NK-92 (cell line): ENCODE data around the gene USP9X.
A peak's percentile ranks its signal among the peaks of the same experiment; 100 is the strongest.
"Not testable (repeated sequence)": the region's sequence is repeated elsewhere in the genome, so short reads cannot be mapped to it uniquely, and the experiment has no call there.

Experiments used
- DNase-seq: peaks from one replicate; lab custom pipeline; 2025; ENCODE audit not compliant: unreplicated experiment; lab: John Stamatoyannopoulos, UW

Gene USP9X

GRCh38 chrX:41084893-41085511 is at the start of gene USP9X:
TSS of gene USP9X (plus strand) at chrX:41085445. CDS start at chrX:41123629, 38,184 bp downstream.
- DNase-seq: no peak

GRCh38 chrX:41035582-41035981 is 49.7 kb upstream of the USP9X start:
- DNase-seq: no peak

- DNase-seq: no peak
Measured at GRCh38 chrX:41036668-41037326, 48.4 kb upstream of the USP9X start.

- DNase-seq: no peak
Measured at GRCh38 chrX:41043196-41043595, 42.0 kb upstream of the USP9X start.

- no peak for DNase-seq
Measured at GRCh38 chrX:41043674-41044345, 41.4 kb upstream of the USP9X start.

GRCh38 chrX:41045960-41046567 is 39.2 kb upstream of the USP9X start:
- DNase-seq: no peak

GRCh38 chrX:41047878-41048534 is 37.2 kb upstream of the USP9X start:
- DNase-seq: no peak

- no peak for DNase-seq
Measured at GRCh38 chrX:41050359-41050758, 34.9 kb upstream of the USP9X start.

GRCh38 chrX:41051288-41051687 is 34.0 kb upstream of the USP9X start:
- no peak for DNase-seq

GRCh38 chrX:41055740-41056139 is 29.5 kb upstream of the USP9X start:
- DNase-seq: no peak

GRCh38 chrX:41063276-41063675 is 22.0 kb upstream of the USP9X start:
- not testable (repeated sequence) for DNase-seq

GRCh38 chrX:41064018-41064417 is 21.2 kb upstream of the USP9X start:
- no peak for DNase-seq

- DNase-seq: no peak
Measured at GRCh38 chrX:41066391-41066790, 18.9 kb upstream of the USP9X start.

- DNase-seq: no peak
Measured at GRCh38 chrX:41066969-41067368, 18.3 kb upstream of the USP9X start.

- no peak for DNase-seq
Measured at GRCh38 chrX:41067721-41068120, 17.5 kb upstream of the USP9X start.

GRCh38 chrX:41076742-41077141 is 8.5 kb upstream of the USP9X start:
- DNase-seq: no peak

GRCh38 chrX:41081821-41082220 is 3.4 kb upstream of the USP9X start:
- no peak for DNase-seq

GRCh38 chrX:41082783-41083182 is 2.5 kb upstream of the USP9X start:
- DNase-seq: no peak

- peak; percentile 91 for DNase-seq
Measured at GRCh38 chrX:41084044-41084892, 977 bp upstream of the USP9X start.

GRCh38 chrX:41085512-41085877 is 250 bp downstream of the USP9X start:
- DNase-seq: no peak
